Activated naive CD4-positive, alpha-beta T cell treated with anti-CD3 and anti-CD28 coated beads, Interleukin-2, amount 50 U/mL, for 24 hours (primary cell): Measurements from ENCODE around the gene TFR2.
A peak's percentile ranks its signal among the peaks of the same experiment; 100 is the strongest.

Experiments
- H3K27ac Mint-ChIP-seq: one replicate; pipeline ENCODE4 v1.8.0; 2021; ENCODE audit warnings: mild to moderate bottlenecking, mixed read lengths
- H3K27me3 Mint-ChIP-seq: one replicate; pipeline ENCODE4 v1.8.0; 2021; ENCODE audit warnings: mixed read lengths
- H3K36me3 Mint-ChIP-seq: one replicate; pipeline ENCODE4 v1.8.0; 2021; ENCODE audit warnings: mixed read lengths
- H3K4me1 Mint-ChIP-seq: one replicate; pipeline ENCODE4 v1.8.0; 2021; ENCODE audit warnings: mixed read lengths
- H3K4me3 Mint-ChIP-seq: one replicate; pipeline ENCODE4 v1.8.0; 2021; ENCODE audit warnings: mild to moderate bottlenecking, mixed read lengths
- H3K9me3 Mint-ChIP-seq: one replicate; pipeline ENCODE4 v1.8.0; 2021; ENCODE audit warnings: mixed read lengths

Gene TFR2

DNA sequence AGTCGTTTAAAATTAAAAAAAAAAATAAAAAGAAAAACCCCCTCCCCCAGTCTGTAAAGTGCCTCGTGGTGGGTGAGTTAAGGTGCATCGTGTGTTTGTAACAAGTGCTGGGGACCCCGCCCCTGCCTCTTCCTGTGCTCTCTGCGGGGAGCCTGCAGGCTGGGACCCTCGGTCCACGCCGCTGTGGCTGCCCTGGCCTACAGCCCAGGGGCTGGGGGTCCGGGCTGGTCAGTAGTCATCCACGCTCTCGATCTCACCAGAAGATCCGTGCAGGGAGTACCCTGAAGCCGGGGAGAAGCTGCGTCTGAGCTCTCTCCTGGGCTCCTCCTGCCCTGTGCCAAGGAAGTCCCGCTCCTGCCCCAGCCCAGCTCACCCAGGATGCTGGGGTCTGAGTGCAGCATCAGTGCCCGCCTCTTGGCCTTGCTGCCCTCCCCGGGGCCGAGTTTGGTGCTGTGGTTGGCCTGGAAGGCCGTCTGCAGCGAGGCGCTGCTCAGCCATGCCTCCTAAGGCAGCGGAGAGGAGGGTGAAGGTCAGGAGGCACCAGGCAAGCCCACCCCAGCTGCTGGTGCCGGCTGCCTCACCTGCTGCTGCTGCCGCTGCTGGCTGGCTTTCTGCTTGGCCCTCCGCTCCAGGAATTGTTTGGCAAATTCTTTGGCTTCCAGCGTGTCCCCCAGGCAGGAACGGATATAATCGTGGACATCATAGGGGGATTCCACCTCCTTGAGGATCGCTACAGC lies 40.3 kb upstream of the TFR2 start:
- Mint-ChIP-seq H3K36me3 (no peaks in the 10 kb centered on the region), H3K9me3 (no peaks in the 10 kb centered on the region), H3K4me1 (peaks cover 40% of the 10 kb centered on the region), H3K27me3 (no peaks in the 10 kb centered on the region), H3K4me3 (no peak overlapping the region), H3K27ac (peak overlapping the region; percentile 23)

- Mint-ChIP-seq H3K4me1 (peaks cover 44% of the 10 kb centered on the region), H3K36me3 (no peaks in the 10 kb centered on the region), H3K27ac (no peak overlapping the region), H3K27me3 (no peaks in the 10 kb centered on the region), H3K9me3 (no peaks in the 10 kb centered on the region), H3K4me3 (no peak overlapping the region)
Observed at GRCh38 chr7:100680576-100681271, 39.4 kb upstream of the TFR2 start.

GRCh38 chr7:100679927-100680575 lies 38.7 kb upstream of the TFR2 start:
- Mint-ChIP-seq H3K36me3 (no peaks in the 10 kb centered on the region), H3K27ac (peak overlapping the region; percentile 71), H3K4me3 (no peak overlapping the region)

GRCh38 chr7:100679129-100679926 lies 38.0 kb upstream of the TFR2 start:
- Mint-ChIP-seq H3K36me3 (no peaks in the 10 kb centered on the region), H3K9me3 (no peaks in the 10 kb centered on the region), H3K4me3 (no peak overlapping the region), H3K27ac (peak overlapping the region; percentile 8), H3K4me1 (peaks cover 44% of the 10 kb centered on the region), H3K27me3 (no peaks in the 10 kb centered on the region)

More at GRCh38 chr7:100679927-100680575, 38.7 kb upstream of the TFR2 start:
- Mint-ChIP-seq H3K4me1 (peaks cover 44% of the 10 kb centered on the region), H3K27me3 (no peaks in the 10 kb centered on the region), H3K9me3 (no peaks in the 10 kb centered on the region)

- no peaks in the 10 kb centered on the region for H3K27me3 Mint-ChIP-seq
- H3K4me1 Mint-ChIP-seq, result peaks cover 44% of the 10 kb centered on the region
- no peaks in the 10 kb centered on the region for H3K36me3 Mint-ChIP-seq
- H3K4me3 Mint-ChIP-seq, result no peak overlapping the region
- H3K27ac Mint-ChIP-seq, result peak overlapping the region; percentile 70
- no peaks in the 10 kb centered on the region for H3K9me3 Mint-ChIP-seq
Observed at GRCh38 chr7:100678291-100678984, 37.1 kb upstream of the TFR2 start.

DNA sequence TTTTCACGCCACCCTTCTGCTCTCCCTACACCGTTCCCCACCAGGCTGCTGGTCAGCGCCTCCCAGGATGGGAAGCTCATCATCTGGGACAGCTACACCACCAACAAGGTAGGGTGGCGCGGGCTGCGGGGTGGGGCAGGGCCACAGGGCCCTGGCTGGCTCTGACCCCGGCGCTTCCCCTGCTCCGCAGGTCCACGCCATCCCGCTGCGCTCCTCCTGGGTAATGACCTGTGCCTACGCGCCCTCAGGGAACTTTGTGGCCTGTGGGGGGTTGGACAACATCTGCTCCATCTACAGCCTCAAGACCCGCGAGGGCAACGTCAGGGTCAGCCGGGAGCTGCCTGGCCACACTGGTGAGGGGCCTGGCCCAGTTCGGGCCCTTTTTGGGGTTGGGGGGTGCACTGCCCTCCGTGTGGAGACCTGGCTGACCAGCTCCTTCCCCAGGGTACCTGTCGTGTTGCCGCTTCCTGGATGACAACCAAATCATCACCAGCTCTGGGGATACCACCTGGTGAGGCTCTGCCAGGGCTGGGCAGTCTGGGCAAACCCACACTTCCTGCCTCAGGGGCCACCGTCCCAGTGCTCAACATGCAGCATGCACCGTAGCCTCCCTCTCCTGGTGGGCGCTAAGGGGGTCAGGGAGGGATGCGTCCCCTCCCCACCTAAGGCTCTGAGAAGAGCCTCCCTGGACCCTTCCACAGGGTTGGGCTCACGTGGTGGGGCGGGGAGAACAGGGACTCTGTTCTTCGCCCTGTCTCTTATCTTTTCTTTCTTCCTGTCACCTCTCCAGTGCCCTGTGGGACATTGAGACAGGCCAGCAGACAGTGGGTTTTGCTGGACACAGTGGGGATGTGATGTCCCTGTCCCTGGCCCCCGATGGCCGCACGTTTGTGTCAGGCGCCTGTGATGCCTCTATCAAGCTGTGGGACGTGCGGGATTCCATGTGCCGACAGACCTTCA lies 36.2 kb upstream of the TFR2 start:
- peak overlapping the region; percentile 47 for H3K4me3 Mint-ChIP-seq
- H3K4me1 Mint-ChIP-seq, result peaks cover 44% of the 10 kb centered on the region
- no peaks in the 10 kb centered on the region for H3K27me3 Mint-ChIP-seq
- H3K36me3 Mint-ChIP-seq, result no peaks in the 10 kb centered on the region
- peak overlapping the region; percentile 74 for H3K27ac Mint-ChIP-seq
- no peaks in the 10 kb centered on the region for H3K9me3 Mint-ChIP-seq

- Mint-ChIP-seq H3K27ac (peak overlapping the region; percentile 84), H3K4me1 (peaks cover 37% of the 10 kb centered on the region), H3K9me3 (no peaks in the 10 kb centered on the region), H3K36me3 (no peaks in the 10 kb centered on the region), H3K4me3 (peak overlapping the region; percentile 89), H3K27me3 (no peaks in the 10 kb centered on the region)
Observed at GRCh38 chr7:100676501-100677306, 35.4 kb upstream of the TFR2 start.

- H3K27ac Mint-ChIP-seq, result peak overlapping the region; percentile 55
- H3K4me1 Mint-ChIP-seq, result peaks cover 34% of the 10 kb centered on the region
- H3K4me3 Mint-ChIP-seq, result peak overlapping the region; percentile 89
- no peaks in the 10 kb centered on the region for H3K27me3 Mint-ChIP-seq
- H3K36me3 Mint-ChIP-seq, result no peaks in the 10 kb centered on the region
- H3K9me3 Mint-ChIP-seq, result no peaks in the 10 kb centered on the region
Observed at GRCh38 chr7:100675581-100676350, 34.4 kb upstream of the TFR2 start.

GRCh38 chr7:100675105-100675451 lies 33.7 kb upstream of the TFR2 start:
- peaks cover 31% of the 10 kb centered on the region for H3K4me1 Mint-ChIP-seq
- no peaks in the 10 kb centered on the region for H3K27me3 Mint-ChIP-seq
- no peaks in the 10 kb centered on the region for H3K9me3 Mint-ChIP-seq
- H3K36me3 Mint-ChIP-seq, result no peaks in the 10 kb centered on the region
- H3K27ac Mint-ChIP-seq, result no peak overlapping the region
- peak overlapping the region; percentile 95 for H3K4me3 Mint-ChIP-seq

DNA sequence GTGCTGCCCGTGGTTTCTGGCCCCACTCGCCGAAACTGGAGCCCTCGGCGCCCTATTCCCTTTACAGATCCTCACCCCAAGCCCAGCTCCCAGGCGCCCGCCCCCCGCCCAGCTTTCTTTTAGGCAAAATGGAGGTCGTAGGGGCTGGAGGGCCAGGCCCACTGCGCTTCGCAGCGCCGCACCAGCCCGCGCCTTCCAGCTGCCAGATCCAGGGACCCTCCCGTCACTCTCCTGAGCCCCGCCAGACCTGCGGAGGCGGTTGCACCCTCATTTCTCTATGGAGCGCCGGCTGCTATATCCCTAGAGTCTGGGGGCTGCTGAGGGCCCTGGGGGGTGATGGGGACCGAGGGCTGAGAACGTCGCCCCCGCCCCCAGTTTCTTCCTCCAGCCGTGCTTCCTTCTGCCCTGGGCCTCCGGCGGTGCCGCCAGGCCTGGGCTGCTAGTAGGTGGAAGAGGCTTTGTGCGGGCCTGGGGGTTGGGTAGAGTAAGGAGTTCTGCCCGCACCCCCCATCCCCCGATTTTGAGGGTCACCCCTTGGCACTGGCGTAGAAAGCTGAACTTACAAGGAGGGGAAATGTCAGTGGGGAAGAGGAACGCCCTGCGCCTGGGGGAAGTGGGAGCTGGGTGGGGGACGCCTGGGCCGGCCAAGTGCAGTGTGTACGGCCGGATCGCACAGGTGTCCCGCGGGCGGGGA lies 33.2 kb upstream of the TFR2 start:
- H3K36me3 Mint-ChIP-seq, result no peaks in the 10 kb centered on the region
- peak overlapping the region; percentile 95 for H3K4me3 Mint-ChIP-seq
- H3K4me1 Mint-ChIP-seq, result peaks cover 26% of the 10 kb centered on the region
- peak overlapping the region; percentile 79 for H3K27ac Mint-ChIP-seq
- H3K27me3 Mint-ChIP-seq, result no peaks in the 10 kb centered on the region
- H3K9me3 Mint-ChIP-seq, result no peaks in the 10 kb centered on the region

- H3K27ac Mint-ChIP-seq, result peak overlapping the region; percentile 79
- H3K4me3 Mint-ChIP-seq, result peak overlapping the region; percentile 95
- H3K27me3 Mint-ChIP-seq, result no peaks in the 10 kb centered on the region
- no peaks in the 10 kb centered on the region for H3K36me3 Mint-ChIP-seq
- peaks cover 21% of the 10 kb centered on the region for H3K4me1 Mint-ChIP-seq
- no peaks in the 10 kb centered on the region for H3K9me3 Mint-ChIP-seq
Observed at GRCh38 chr7:100673942-100674410, 32.6 kb upstream of the TFR2 start.

DNA sequence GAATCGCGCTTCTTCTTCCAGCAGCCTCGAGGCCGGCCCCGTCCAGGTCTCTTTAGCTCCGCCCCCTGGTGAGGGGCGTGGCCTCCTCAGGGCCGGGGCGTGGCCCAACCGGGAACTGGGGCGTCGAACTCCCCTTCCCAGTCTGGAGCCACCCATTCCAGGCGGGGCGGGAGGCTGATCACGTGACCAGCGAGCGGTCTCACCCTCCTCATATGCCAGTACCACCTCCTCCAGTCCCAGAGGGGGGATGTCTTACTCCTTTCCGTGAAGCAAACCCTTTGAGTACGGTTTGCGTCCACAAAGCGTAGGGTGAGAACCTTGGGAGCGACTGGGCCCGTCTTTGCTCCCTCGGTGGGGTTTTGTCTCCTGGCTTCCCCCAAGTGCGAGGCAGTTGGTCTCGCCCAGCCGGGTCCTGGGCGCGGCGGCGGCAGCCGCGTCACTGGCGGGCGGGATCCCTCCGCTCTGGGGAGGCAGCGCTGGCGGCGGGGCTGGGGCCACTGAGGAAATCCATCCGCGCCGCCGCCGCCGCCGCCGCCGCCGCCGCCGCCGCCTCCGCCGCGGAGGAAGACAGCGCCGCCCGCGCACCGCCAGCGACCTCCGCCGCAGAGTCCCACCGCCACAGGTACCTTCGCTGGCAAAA lies 32.1 kb upstream of the TFR2 start, which contains the start of gene GNB2:
Gene GNB2, plus strand, starts transcription at position 439 of the 640 bp plus-strand sequence. CDS start 2,526 bp downstream, outside the sequence.
- Mint-ChIP-seq H3K27ac (peak within 1 kb of the TSS; percentile 95), H3K27me3 (no peaks in the 10 kb centered on the region), H3K36me3 (no peaks in the 10 kb centered on the region), H3K4me1 (peaks cover 19% of the 10 kb centered on the region), H3K9me3 (no peaks in the 10 kb centered on the region), H3K4me3 (peak within 1 kb of the TSS; percentile 95)
